Stimulated activated CD4-positive, alpha-beta T cell treated with anti-CD3 and anti-CD28 coated beads, Interleukin-1b, Interleukin-23, amount 100 ng/mL, for 24 hours (primary cell): ENCODE results near the gene RNF227.
A peak's percentile ranks its signal among the peaks of the same experiment; 100 is the strongest.

ENCODE experiments used
- DNase-seq, 4 experiments: peaks; one replicate each; pipeline ENCODE4 v3.0.0-alpha.2; 2020; ENCODE audit warnings: low read depth in 4 of 4, low spot score in 1 of 4

Gene RNF227

GRCh38 chr17:7930841-7931631, 14.9 kb upstream of the RNF227 start:
- no peak for DNase-seq

- peak in 1 of 4 experiments; percentile 39 for DNase-seq
These were observed 13.3 kb upstream of the RNF227 start, which contains the start of gene KCNAB3 for GRCh38 chr17:7929158-7930023. Gene KCNAB3, minus strand, starts transcription at chr17:7929856. Its CDS starts 421 bp downstream, at chr17:7929435.

GRCh38 chr17:7927596-7927995, 11.5 kb upstream of the RNF227 start:
- DNase-seq, result no peak

GRCh38 chr17:7922845-7923628, 6.9 kb upstream of the RNF227 start:
- DNase-seq, result peak; percentile 55 to 75 (median 70)

GRCh38 chr17:7922269-7922844, 6.3 kb upstream of the RNF227 start:
- no peak for DNase-seq

- no peak for DNase-seq
These were observed 719 bp upstream of the RNF227 start for GRCh38 chr17:7916808-7917207.

- no peak for DNase-seq
These were observed 245 bp upstream of the RNF227 start for GRCh38 chr17:7916385-7916682.

- no peak for DNase-seq
These were observed 894 bp downstream of the RNF227 start for GRCh38 chr17:7915179-7915610.

- DNase-seq, result no peak
These were observed 3.1 kb downstream of the RNF227 start for GRCh38 chr17:7912927-7913524.

- DNase-seq, result no peak
These were observed 5.0 kb downstream of the RNF227 start for GRCh38 chr17:7911116-7911515.

- DNase-seq, result no peak
These were observed 5.4 kb downstream of the RNF227 start for GRCh38 chr17:7910711-7911110.

- DNase-seq, result no peak
These were observed 5.8 kb downstream of the RNF227 start for GRCh38 chr17:7910281-7910680.

- DNase-seq, result no peak
These were observed 7.0 kb downstream of the RNF227 start for GRCh38 chr17:7909089-7909488.

GRCh38 chr17:7903154-7904103, 12.7 kb downstream of the RNF227 start:
- DNase-seq, result no peak

GRCh38 chr17:7897773-7898172, 18.3 kb downstream of the RNF227 start:
- no peak for DNase-seq

GRCh38 chr17:7897090-7897489, 19.0 kb downstream of the RNF227 start:
- DNase-seq, result no peak

- DNase-seq, result no peak
These were observed 21.2 kb downstream of the RNF227 start for GRCh38 chr17:7894866-7895265.

- no peak for DNase-seq
These were observed 21.9 kb downstream of the RNF227 start for GRCh38 chr17:7894226-7894625.

- DNase-seq, result no peak
These were observed 22.8 kb downstream of the RNF227 start for GRCh38 chr17:7893187-7893880.
